Measurements from ENCODE around the gene PCBP2. TPM values are rescaled to one million over a fixed set of nuclear protein-coding genes. Genes with fewer than 3 reads are reported as not detected.

Gene PCBP2
- total and polyA plus RNA-seq, 4 donors, result 363 to 697 (median 557) TPM

- Histone ChIP-seq H3K27me3 (ENCODE audit: control insufficient read depth in 3 of 3, insufficient read depth in 3 of 3, low read length in 2 of 3) (no peaks in the 10 kb centered on the region), H3K36me3 (ENCODE audit: control insufficient read depth in 4 of 4, insufficient read depth in 4 of 4, low read length in 4 of 4) (no peaks in the 10 kb centered on the region), H3K4me3 (no peak overlapping the region), H3K9me3 (ENCODE audit: control insufficient read depth in 4 of 4, insufficient read depth in 3 of 4, low read length in 3 of 4) (peaks cover 0 to 2% (median 0%) of the 10 kb centered on the region in 4 donors), H3K4me1 (ENCODE audit: control insufficient read depth in 5 of 5, insufficient read depth in 5 of 5, low read length in 5 of 5) (peaks cover 0 to 6% (median 0%) of the 10 kb centered on the region in 5 donors), H3K27ac (ENCODE audit: low read depth in 1 of 2, low read length in 1 of 2) (no peak overlapping the region), H3K9ac (ENCODE audit: insufficient read depth in 1 of 2, low read length in 2 of 2) (no peak overlapping the region)
- no peak for ATAC-seq (ENCODE audit: insufficient read depth, low FRiP score)
- TF ChIP-seq CTCF (IDR thresholded peaks at IDR 0.05; ENCODE audit: control extremely low read depth, extremely low read depth), result no peak
- DNase-seq, result peak in 2 of 3 donors; percentile 30 to 66
- 83% methylated on average over 9 of the region's 9 CpGs for WGBS, 2 donors
Observed at GRCh38 chr12:53424626-53425514, 27.0 kb upstream of the PCBP2 start.

GRCh38 chr12:53425515-53426150 is 26.3 kb upstream of the PCBP2 start:
- no peak for DNase-seq
- peaks cover 0 to 6% (median 0%) of the 10 kb centered on the region in 5 donors for H3K4me1 ChIP-seq (ENCODE audit: control insufficient read depth in 5 of 5, insufficient read depth in 5 of 5, low read length in 5 of 5)
- no peak for TF ChIP-seq CTCF (IDR thresholded peaks at IDR 0.05; ENCODE audit: control extremely low read depth, extremely low read depth)
- no peaks in the 10 kb centered on the region for H3K36me3 ChIP-seq (ENCODE audit: control insufficient read depth in 4 of 4, insufficient read depth in 4 of 4, low read length in 4 of 4)
- H3K27ac ChIP-seq (ENCODE audit: low read depth in 1 of 2, low read length in 1 of 2), result no peak overlapping the region
- peaks cover 0 to 2% (median 0%) of the 10 kb centered on the region in 4 donors for H3K9me3 ChIP-seq (ENCODE audit: control insufficient read depth in 4 of 4, insufficient read depth in 3 of 4, low read length in 3 of 4)
- no peak overlapping the region for H3K4me3 ChIP-seq
- H3K27me3 ChIP-seq (ENCODE audit: control insufficient read depth in 3 of 3, insufficient read depth in 3 of 3, low read length in 2 of 3), result no peaks in the 10 kb centered on the region
- no peak for ATAC-seq (ENCODE audit: insufficient read depth, low FRiP score)
- H3K9ac ChIP-seq (ENCODE audit: insufficient read depth in 1 of 2, low read length in 2 of 2), result no peak overlapping the region
- 80 to 83% methylated on average over 11 of the region's 11 CpGs for WGBS, 2 donors

GRCh38 chr12:53427905-53428594 is 23.9 kb upstream of the PCBP2 start:
- no peaks in the 10 kb centered on the region for H3K4me1 ChIP-seq (ENCODE audit: control insufficient read depth in 5 of 5, insufficient read depth in 5 of 5, low read length in 5 of 5)
- no peak for TF ChIP-seq CTCF (IDR thresholded peaks at IDR 0.05; ENCODE audit: control extremely low read depth, extremely low read depth)
- no peak for ATAC-seq (ENCODE audit: insufficient read depth, low FRiP score)

More at GRCh38 chr12:53427905-53428594, 23.9 kb upstream of the PCBP2 start:
- Histone ChIP-seq H3K9me3 (ENCODE audit: control insufficient read depth in 4 of 4, insufficient read depth in 3 of 4, low read length in 3 of 4) (peaks cover 0 to 2% (median 0%) of the 10 kb centered on the region in 4 donors), H3K27ac (ENCODE audit: low read depth in 1 of 2, low read length in 1 of 2) (no peak overlapping the region), H3K9ac (ENCODE audit: insufficient read depth in 1 of 2, low read length in 2 of 2) (no peak overlapping the region), H3K27me3 (ENCODE audit: control insufficient read depth in 3 of 3, insufficient read depth in 3 of 3, low read length in 2 of 3) (no peaks in the 10 kb centered on the region), H3K36me3 (ENCODE audit: control insufficient read depth in 4 of 4, insufficient read depth in 4 of 4, low read length in 4 of 4) (no peaks in the 10 kb centered on the region), H3K4me3 (no peak overlapping the region)
- WGBS, 2 donors, result 80 to 85% methylated on average over 7 of the region's 7 CpGs
- DNase-seq, result no peak

Data from lung (tissue), 12 donors.